HepG2 (cell line): ENCODE measurements around the gene CAST. TPM values are rescaled to one million over a fixed set of nuclear protein-coding genes. Genes with fewer than 3 reads are reported as not detected.
A peak's percentile ranks its signal among the peaks of the same experiment; 100 is the strongest.

Experiments
- EED ChIP-seq: sonication (generic); formaldehyde crosslinking; IDR thresholded peaks from 2 replicates; pipeline ENCODE4 v1.5.0; 2020; ENCODE audit warnings: mild to moderate bottlenecking, missing genetic modification reagents
- GABPA ChIP-seq, 2 experiments: IDR thresholded peaks; 2 replicates each; pipeline ENCODE4 v1.6.1; 2011 to 2016; ENCODE audit warnings: low read depth in 2 of 2, low read length in 1 of 2, missing biosample characterization in 1 of 2, missing genetic modification characterization in 1 of 2
- GTF3A ChIP-seq: sonication (generic); formaldehyde crosslinking; conservative IDR thresholded peaks from 2 replicates; pipeline ENCODE4 v1.4.0; 2020; ENCODE audit warnings: mild to moderate bottlenecking, missing genetic modification reagents
- KDM2A ChIP-seq: sonication (generic); formaldehyde crosslinking; IDR thresholded peaks from 2 replicates; pipeline ENCODE4 v1.4.0; 2020; ENCODE audit warnings: low read depth, missing genetic modification reagents, borderline replicate concordance
- KLF11 ChIP-seq: IDR thresholded peaks from 2 replicates; pipeline ENCODE4 v1.6.1; 2016; ENCODE audit warnings: missing compliant biosample characterization
- MLLT10 ChIP-seq: sonication (generic); formaldehyde crosslinking; IDR thresholded peaks from 2 replicates; pipeline ENCODE4 v1.4.0; 2020; ENCODE audit warnings: missing genetic modification reagents
- NONO ChIP-seq, 2 experiments: fragments of 450-650 bp in 1 of 2; sonication (generic) in 1 of 2; formaldehyde crosslinking in 1 of 2; IDR thresholded peaks in 1 of 2; conservative IDR thresholded peaks in 1 of 2; 2 replicates each; pipeline versions ENCODE4 v1.6.1 to v1.8.0; 2017 to 2022; ENCODE audit warnings: mild to moderate bottlenecking in 1 of 2, missing genetic modification reagents in 1 of 2, moderate library complexity in 1 of 2
- RORA ChIP-seq: sonication (generic); formaldehyde crosslinking; IDR thresholded peaks from 2 replicates; pipeline ENCODE4 v1.5.0; 2020; ENCODE audit warnings: mild to moderate bottlenecking, missing genetic modification reagents, moderate library complexity
- SOX13 ChIP-seq, 3 experiments: fragments of 450-650 bp in 1 of 3; sonication (generic) in 1 of 3; formaldehyde crosslinking in 1 of 3; IDR thresholded peaks in 2 of 3; conservative IDR thresholded peaks in 1 of 3; 2 replicates each; pipeline versions ENCODE4 v1.5.0 to v1.6.1; 2016 to 2020; ENCODE audit warnings: antibody characterized with exemption in 1 of 3, mild to moderate bottlenecking in 1 of 3, missing compliant biosample characterization in 1 of 3, missing genetic modification reagents in 1 of 3, moderate library complexity in 1 of 3
- TBX2 ChIP-seq: sonication (generic); formaldehyde crosslinking; IDR thresholded peaks from 2 replicates; pipeline ENCODE4 v1.5.0; 2020; ENCODE audit warnings: missing genetic modification reagents, mild to moderate bottlenecking, borderline replicate concordance
- TEAD3 ChIP-seq: optimal IDR thresholded peaks from 2 replicates; pipeline ENCODE3; 2016; ENCODE audit warnings: borderline replicate concordance
- TOPORS ChIP-seq: sonication (generic); formaldehyde crosslinking; IDR thresholded peaks from 2 replicates; pipeline ENCODE4 v1.8.0; 2023; ENCODE audit warnings: mild to moderate bottlenecking, missing genetic modification reagents
- ZEB1 ChIP-seq: IDR thresholded peaks from 2 replicates; pipeline ENCODE4 v1.6.1; 2012; ENCODE audit warnings: mild to moderate bottlenecking, low read depth, inconsistent platforms; ENCODE audit not compliant: insufficient replicate concordance
- ZFP1 ChIP-seq: IDR thresholded peaks from 2 replicates; pipeline ENCODE4 v1.6.1; 2016
- ZKSCAN5 ChIP-seq: sonication (generic); formaldehyde crosslinking; IDR thresholded peaks from 2 replicates; pipeline ENCODE4 v1.5.1; 2020; ENCODE audit warnings: mild to moderate bottlenecking, missing genetic modification reagents
- ZNF207 ChIP-seq: fragments of 450-650 bp; IDR thresholded peaks from 2 replicates; pipeline ENCODE4 v1.6.1; 2016; ENCODE audit warnings: antibody characterized with exemption, borderline replicate concordance
- ZNF382 ChIP-seq: sonication (generic); formaldehyde crosslinking; IDR thresholded peaks from 2 replicates; pipeline ENCODE4 v1.5.0; 2020; ENCODE audit warnings: missing genetic modification reagents, mild to moderate bottlenecking, borderline replicate concordance
- ZNF564 ChIP-seq: sonication (generic); formaldehyde crosslinking; IDR thresholded peaks from 2 replicates; pipeline ENCODE4 v1.8.1; 2023; ENCODE audit warnings: mild to moderate bottlenecking, missing genetic modification reagents
- ZNF615 ChIP-seq: sonication (generic); formaldehyde crosslinking; IDR thresholded peaks from 2 replicates; pipeline ENCODE4 v1.5.0; 2020; ENCODE audit warnings: mild to moderate bottlenecking, missing genetic modification reagents, borderline replicate concordance
- ZNF629 ChIP-seq: sonication (generic); formaldehyde crosslinking; conservative IDR thresholded peaks from 2 replicates; pipeline ENCODE4 v1.5.0; 2020; ENCODE audit warnings: missing genetic modification reagents
- polyA plus RNA-seq, 8 experiments: library from polyadenylated mRNA; depleted of rRNA in 3 of 8; stranded (reverse) in 7 of 8; unstranded in 1 of 8; fragments of >200 nt; fragmentation: Illumina TruSeq in 4 of 8; extraction: Trizol in 4 of 8; gene quantifications; 2 replicates each; pipeline versions ENCODE4 v1.2.1 to v1.2.3, GENCODE V29; 2011 to 2016; ENCODE audit warnings: low read depth in 4 of 8, missing spikeins in 1 of 8, mixed read lengths in 1 of 8; ENCODE audit not compliant: insufficient read depth in 1 of 8
- total RNA-seq, 5 experiments: library from RNA; depleted of rRNA; stranded (reverse); fragments of >200 nt; fragmentation: Illumina TruSeq; extraction: Trizol; gene quantifications; 2 replicates each; pipeline ENCODE4 v1.2.3, GENCODE V29; 2016; ENCODE audit warnings: low read depth in 1 of 5
- TF ChIP-seq, protein P1 (sequence below): sonication (generic); formaldehyde crosslinking; IDR thresholded peaks from 2 replicates; pipeline ENCODE4 v1.5.0; 2020; ENCODE audit warnings: missing genetic modification reagents, mild to moderate bottlenecking, borderline replicate concordance
- TF ChIP-seq, protein P2 (sequence below): sonication (generic); formaldehyde crosslinking; IDR thresholded peaks from 2 replicates; pipeline ENCODE4 v1.4.0; 2020; ENCODE audit warnings: mild to moderate bottlenecking, missing genetic modification reagents
- TF ChIP-seq, protein P3 (sequence below): sonication (generic); formaldehyde crosslinking; conservative IDR thresholded peaks from 2 replicates; pipeline ENCODE4 v1.8.0; 2022; ENCODE audit warnings: missing genetic modification reagents

CAST gene
- total and polyA plus RNA-seq, 2 of the 13 experiments (the other 11 are each of a cell fraction or from before 2014, with no cell fraction given) = 42.1 to 67.6 TPM

DNA sequence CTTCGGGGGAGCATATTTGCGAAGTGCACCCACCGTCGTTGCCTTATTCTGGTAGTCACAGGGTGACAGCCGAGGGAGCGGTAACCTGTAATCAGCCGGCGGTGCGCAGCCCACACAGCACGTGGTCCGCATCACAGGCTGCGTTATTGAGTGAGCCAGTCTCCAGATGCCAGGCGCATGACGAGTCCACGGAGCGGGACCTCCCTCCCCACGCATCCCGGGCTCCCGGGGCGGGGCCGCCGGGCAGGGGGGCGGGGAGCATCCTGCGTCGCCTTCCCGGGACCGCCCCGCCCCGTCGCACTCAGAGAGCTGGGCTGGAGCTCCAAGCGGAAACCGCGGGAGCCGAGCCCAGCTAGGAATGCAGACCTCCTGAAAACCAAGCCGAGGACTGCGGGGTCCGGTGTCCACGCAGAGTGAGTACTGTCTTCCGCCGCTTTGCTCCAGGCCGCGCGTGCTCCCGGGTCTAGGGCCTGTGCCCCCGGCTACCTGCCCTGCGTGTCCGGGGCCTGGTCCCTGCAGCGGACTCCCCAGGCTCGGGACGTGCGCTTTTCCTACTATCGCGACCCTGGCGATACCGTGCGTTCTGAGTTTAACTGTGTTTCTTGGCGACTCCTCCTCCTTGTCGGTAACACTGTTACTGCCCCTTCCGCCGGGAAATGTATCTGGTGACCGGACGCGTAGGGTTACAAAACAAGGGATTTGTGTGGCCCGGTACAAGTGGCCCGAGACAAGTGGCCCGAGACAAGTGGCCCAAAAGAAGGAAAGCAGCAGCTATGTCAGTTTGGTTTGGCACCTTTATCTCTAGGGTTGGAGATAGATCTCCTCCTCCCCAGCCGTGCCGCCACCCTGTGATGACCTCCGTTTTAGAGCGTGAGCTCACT, 40.6 kb downstream of the CAST start (continued):
- TF ChIP-seq, protein P1, sequence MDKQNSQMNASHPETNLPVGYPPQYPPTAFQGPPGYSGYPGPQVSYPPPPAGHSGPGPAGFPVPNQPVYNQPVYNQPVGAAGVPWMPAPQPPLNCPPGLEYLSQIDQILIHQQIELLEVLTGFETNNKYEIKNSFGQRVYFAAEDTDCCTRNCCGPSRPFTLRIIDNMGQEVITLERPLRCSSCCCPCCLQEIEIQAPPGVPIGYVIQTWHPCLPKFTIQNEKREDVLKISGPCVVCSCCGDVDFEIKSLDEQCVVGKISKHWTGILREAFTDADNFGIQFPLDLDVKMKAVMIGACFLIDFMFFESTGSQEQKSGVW (CRISPR knock-in tag) = no peak
- TF ChIP-seq ZKSCAN5 (CRISPR knock-in tag) = no peak
- peak; percentile 68 for TF ChIP-seq TBX2
- no peak for TF ChIP-seq GTF3A
- no peak for TF ChIP-seq MLLT10 (CRISPR knock-in tag)
- TF ChIP-seq TOPORS (CRISPR knock-in tag) = no peak
- TF ChIP-seq, protein P2, sequence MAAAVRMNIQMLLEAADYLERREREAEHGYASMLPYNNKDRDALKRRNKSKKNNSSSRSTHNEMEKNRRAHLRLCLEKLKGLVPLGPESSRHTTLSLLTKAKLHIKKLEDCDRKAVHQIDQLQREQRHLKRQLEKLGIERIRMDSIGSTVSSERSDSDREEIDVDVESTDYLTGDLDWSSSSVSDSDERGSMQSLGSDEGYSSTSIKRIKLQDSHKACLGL (CRISPR knock-in tag) = peak; percentile 71; the same call in 1 of the 2 replicates
- no peak for TF ChIP-seq ZNF615 (CRISPR knock-in tag)
- peak; percentile 62 for TF ChIP-seq GABPA (IDR thresholded peaks at IDR 0.05; ENCODE audit: low read depth, low read length)
- TF ChIP-seq GABPA (CRISPR knock-in tag; IDR thresholded peaks at IDR 0.05; ENCODE audit: low read depth) = peak; percentile 68
- TF ChIP-seq TEAD3 (CRISPR knock-in tag) = peak; percentile 83
- TF ChIP-seq SOX13 (IDR thresholded peaks at IDR 0.05) = no peak
- TF ChIP-seq SOX13 (CRISPR knock-in tag; conservative IDR thresholded peaks at IDR 0.05 in 1 of 2, IDR thresholded peaks at IDR 0.05 in 1 of 2) = no peak
- peak; percentile 23; the same call in 1 of the 2 replicates for TF ChIP-seq EED (CRISPR knock-in tag)
- 0 out of 2 replicates have a peak, but pooled peaks have one; percentile 14 for TF ChIP-seq KLF11 (CRISPR knock-in tag)
- 0 out of 2 replicates have a peak, but pooled peaks have one; percentile 23 for TF ChIP-seq ZNF629 (CRISPR knock-in tag)
- no peak for TF ChIP-seq RORA (CRISPR knock-in tag)
- TF ChIP-seq ZEB1 = no peak
- TF ChIP-seq ZNF207 = no peak
- TF ChIP-seq, protein P3, sequence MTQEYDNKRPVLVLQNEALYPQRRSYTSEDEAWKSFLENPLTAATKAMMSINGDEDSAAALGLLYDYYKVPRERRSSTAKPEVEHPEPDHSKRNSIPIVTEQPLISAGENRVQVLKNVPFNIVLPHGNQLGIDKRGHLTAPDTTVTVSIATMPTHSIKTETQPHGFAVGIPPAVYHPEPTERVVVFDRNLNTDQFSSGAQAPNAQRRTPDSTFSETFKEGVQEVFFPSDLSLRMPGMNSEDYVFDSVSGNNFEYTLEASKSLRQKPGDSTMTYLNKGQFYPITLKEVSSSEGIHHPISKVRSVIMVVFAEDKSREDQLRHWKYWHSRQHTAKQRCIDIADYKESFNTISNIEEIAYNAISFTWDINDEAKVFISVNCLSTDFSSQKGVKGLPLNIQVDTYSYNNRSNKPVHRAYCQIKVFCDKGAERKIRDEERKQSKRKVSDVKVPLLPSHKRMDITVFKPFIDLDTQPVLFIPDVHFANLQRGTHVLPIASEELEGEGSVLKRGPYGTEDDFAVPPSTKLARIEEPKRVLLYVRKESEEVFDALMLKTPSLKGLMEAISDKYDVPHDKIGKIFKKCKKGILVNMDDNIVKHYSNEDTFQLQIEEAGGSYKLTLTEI (CRISPR knock-in tag) = no peak
- no peak for TF ChIP-seq ZFP1 (CRISPR knock-in tag)
- TF ChIP-seq ZNF382 (CRISPR knock-in tag) = no peak
- no peak for TF ChIP-seq NONO (IDR thresholded peaks at IDR 0.05)
- TF ChIP-seq NONO (CRISPR knock-in tag; conservative IDR thresholded peaks at IDR 0.05) = no peak; the same call in 1 of the 2 replicates
- peak; percentile 60; the same call in 1 of the 2 replicates for TF ChIP-seq KDM2A
- peak; percentile 27; the same call in 1 of the 2 replicates for TF ChIP-seq ZNF564 (CRISPR knock-in tag)
